HG02678 (cell line): ENCODE measurements around the gene HNF1A.

Source experiments
- ATAC-seq: cut with Tn5 transposase; IDR thresholded peaks from one replicate; pipeline ENCODE4 v1.9.1; 2021; ENCODE audit warnings: mild to moderate bottlenecking, moderate library complexity; ENCODE audit not compliant: unreplicated experiment

Gene HNF1A

DNA sequence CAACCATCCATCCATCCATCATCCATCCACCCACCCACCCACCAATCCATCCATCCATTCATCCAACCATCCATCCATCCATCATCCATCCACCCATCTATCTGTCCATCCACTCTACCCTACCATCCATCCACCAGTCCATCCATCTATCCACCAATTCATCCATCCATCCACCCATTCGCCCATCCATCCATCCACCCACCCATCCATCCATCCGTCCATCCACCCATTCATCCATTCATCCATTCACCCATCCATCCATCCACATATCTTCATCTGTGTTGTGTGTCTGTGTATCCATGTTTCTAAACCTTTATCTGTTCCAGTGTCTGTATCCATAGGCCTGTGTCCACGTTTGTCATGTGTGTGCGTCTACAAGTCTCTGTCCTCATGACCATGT, 9.9 kb downstream of the HNF1A start:
- ATAC-seq: no peak

DNA sequence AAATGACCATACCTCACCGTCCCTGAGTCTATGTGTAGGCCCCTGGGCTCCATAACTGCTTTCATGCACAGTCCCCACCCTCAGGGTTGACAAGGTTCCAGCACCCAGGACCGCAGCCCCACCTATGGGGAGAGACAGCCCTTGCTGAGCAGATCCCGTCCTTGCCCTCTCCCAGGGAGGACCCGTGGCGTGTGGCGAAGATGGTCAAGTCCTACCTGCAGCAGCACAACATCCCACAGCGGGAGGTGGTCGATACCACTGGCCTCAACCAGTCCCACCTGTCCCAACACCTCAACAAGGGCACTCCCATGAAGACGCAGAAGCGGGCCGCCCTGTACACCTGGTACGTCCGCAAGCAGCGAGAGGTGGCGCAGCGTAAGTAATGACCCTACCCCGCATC, 10.3 kb downstream of the HNF1A start:
- ATAC-seq: no peak

GRCh38 chr12:120989687-120990086, 11.3 kb downstream of the HNF1A start:
- no peak for ATAC-seq

DNA sequence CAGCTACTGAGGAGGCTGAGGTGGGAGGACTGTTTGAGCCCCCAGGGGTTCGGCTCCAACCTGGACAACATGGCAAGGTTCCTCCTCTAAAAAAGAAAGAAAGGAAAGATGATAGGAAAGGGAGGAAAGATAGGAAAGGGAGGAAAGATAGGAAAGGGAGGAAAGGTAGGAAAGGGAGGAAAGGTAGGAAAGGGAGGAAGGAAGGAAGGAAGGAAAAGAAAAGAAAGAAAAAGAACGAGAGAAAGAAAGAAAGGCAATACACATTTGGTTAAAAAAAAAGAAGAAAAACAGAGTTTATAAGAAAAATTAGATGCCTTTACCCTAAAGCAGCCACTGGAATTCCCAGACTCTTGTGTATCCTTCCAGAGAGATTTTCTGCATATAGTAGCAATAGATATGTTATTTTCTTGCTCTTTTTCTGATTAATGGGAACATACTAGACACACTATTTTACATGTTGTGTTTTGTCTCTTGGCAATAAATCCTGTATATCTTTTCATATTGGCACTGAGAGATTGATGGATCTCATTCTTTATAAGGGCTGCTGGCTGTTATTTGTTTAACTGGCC, 12.2 kb downstream of the HNF1A start:
- ATAC-seq: no peak

GRCh38 chr12:120991965-120992364, 13.6 kb downstream of the HNF1A start:
- ATAC-seq: no peak

GRCh38 chr12:120992989-120993388, 14.6 kb downstream of the HNF1A start:
- ATAC-seq: no peak

DNA sequence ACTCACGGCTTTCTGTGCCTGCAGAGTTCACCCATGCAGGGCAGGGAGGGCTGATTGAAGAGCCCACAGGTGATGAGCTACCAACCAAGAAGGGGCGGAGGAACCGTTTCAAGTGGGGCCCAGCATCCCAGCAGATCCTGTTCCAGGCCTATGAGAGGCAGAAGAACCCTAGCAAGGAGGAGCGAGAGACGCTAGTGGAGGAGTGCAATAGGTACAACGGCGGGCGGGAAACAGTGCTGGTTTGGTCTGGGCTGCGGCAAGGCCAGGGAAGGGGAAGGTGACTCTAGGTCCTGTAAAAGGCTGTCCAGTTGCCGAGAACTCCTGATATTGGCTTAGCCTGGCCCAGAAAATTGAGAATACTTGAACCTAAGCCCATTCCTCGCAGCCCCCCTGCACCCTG, 15.2 kb downstream of the HNF1A start:
- no peak for ATAC-seq

DNA sequence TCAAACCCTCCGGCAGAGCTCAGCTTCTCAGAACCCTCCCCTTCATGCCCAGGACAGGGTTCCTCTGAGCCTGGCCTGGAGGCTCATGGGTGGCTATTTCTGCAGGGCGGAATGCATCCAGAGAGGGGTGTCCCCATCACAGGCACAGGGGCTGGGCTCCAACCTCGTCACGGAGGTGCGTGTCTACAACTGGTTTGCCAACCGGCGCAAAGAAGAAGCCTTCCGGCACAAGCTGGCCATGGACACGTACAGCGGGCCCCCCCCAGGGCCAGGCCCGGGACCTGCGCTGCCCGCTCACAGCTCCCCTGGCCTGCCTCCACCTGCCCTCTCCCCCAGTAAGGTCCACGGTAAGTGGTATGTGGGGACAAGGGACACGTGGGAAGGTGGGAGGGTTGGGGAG, 15.7 kb downstream of the HNF1A start:
- no peak for ATAC-seq

GRCh38 chr12:120994589-120995337, 16.4 kb downstream of the HNF1A start:
- ATAC-seq: no peak

DNA sequence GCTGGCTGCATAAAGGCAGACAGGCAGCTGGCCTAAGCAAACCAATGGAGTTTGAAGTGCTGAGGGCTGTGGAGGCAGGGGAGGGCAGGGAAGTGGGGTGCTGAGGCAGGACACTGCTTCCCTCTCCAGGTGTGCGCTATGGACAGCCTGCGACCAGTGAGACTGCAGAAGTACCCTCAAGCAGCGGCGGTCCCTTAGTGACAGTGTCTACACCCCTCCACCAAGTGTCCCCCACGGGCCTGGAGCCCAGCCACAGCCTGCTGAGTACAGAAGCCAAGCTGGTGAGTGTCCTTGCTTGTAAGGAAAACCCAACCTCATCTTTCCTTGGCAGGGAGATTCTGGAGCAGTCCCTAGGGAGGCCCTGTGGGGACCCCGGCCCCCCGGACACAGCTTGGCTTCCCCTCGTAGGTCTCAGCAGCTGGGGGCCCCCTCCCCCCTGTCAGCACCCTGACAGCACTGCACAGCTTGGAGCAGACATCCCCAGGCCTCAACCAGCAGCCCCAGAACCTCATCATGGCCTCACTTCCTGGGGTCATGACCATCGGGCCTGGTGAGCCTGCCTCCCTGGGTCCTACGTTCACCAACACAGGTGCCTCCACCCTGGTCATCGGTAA, 17.9 kb downstream of the HNF1A start:
- no peak for ATAC-seq

DNA sequence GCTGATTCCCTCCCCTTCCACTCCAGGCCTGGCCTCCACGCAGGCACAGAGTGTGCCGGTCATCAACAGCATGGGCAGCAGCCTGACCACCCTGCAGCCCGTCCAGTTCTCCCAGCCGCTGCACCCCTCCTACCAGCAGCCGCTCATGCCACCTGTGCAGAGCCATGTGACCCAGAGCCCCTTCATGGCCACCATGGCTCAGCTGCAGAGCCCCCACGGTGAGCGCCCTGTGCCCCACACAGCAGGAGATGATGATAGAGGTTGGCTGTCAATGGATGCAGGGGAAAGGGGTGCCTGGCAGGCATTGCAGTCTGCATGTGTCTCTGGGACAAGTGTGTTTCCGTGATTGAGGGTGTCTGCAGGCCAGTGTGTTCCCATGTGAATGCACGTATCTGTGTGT, 19.1 kb downstream of the HNF1A start:
- ATAC-seq: no peak

DNA sequence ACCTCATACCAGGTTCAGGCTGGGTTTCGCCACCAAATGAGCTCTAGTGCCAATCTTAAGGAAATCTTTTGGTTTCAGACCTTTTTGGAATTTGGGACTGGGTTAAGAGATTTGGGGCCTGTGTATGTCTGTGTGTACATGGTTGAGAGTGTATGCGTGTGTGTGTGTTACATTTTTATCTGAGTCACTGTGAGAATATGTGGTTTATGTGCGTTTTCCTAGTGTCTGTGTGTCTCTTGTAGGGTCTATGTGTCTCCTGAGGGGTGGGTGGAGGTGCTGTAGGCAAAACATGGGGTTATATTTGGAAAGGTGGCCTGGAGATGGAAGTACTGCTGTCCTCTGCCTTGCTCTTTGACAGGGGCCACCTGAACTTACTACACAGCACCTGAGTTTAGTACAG, 20.1 kb downstream of the HNF1A start:
- no peak for ATAC-seq

GRCh38 chr12:120999191-121000120, 21.1 kb downstream of the HNF1A start:
- ATAC-seq: no peak

DNA sequence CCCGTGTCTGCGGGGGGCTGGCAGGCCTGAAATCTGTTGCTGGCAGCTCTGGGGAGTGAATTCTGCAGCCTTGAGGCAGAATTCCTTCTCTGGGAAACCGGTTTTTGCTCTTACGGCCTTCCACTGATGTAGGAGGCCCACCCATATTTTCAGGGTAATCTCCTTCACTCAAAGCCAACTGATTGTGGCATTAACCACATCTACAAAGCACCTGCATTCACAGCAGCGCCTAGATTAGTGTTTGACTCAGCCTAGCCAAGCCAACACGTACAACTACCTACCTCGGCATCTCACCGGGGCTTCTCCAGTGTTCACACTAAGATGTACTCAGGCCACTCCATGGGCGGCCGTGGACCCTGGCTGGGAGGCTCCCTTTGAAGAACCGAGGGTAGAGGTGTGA, 22.2 kb downstream of the HNF1A start:
- no peak for ATAC-seq

- ATAC-seq: no peak
Observed at GRCh38 chr12:121001060-121001459, 22.7 kb downstream of the HNF1A start.

- ATAC-seq: no peak
Observed at GRCh38 chr12:121001841-121002483, 23.6 kb downstream of the HNF1A start.

DNA sequence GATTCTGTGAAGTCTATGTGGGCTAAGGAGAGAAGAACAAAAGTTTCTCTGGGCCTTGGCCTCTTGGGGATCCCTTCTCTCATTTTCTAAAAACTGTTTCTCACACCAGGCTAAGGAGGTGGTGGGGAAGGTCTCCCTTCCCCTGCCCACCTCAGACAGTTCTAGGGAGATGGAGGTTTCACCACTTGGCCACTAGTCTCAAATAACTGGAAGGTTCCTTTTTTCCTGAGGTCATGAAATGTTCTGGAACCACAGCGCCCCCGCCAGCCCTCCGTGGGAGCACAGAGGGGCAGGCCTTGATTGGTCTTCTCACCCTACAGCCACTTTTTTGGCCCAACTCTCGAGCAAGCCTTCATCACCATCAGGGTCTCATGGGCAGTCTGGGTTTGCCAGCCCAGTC, 25.3 kb downstream of the HNF1A start:
- no peak for ATAC-seq

DNA sequence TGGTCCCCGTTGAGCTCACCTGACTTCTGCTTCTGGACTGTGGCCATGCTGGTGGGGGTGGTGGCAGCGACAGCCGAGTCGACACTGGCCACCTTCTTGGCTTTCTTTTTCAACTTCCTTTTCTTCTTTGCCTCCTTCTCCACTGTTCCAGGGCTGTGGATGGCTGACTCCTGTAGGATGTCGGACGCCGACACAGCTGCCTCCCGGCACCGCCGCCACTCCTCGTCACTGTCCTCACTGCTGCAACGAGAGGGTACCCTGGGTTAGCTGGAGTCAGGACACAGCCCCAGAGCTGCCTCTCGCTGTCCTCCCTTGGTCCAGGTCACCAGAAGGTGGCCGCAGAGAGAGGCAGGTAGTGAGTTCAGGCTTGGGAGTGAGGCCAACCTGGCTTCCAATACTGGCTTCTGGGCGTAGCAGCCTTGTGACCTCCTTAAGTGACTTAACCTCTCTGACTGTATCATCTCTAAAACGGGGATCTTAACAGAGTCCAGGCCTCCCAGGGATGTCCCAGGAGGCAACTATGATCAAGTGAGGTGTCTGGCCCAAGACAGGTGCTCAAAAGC, 26.0 kb downstream of the HNF1A start:
- no peak for ATAC-seq

- no peak for ATAC-seq
Observed at GRCh38 chr12:121005346-121005815, 27.0 kb downstream of the HNF1A start.

DNA sequence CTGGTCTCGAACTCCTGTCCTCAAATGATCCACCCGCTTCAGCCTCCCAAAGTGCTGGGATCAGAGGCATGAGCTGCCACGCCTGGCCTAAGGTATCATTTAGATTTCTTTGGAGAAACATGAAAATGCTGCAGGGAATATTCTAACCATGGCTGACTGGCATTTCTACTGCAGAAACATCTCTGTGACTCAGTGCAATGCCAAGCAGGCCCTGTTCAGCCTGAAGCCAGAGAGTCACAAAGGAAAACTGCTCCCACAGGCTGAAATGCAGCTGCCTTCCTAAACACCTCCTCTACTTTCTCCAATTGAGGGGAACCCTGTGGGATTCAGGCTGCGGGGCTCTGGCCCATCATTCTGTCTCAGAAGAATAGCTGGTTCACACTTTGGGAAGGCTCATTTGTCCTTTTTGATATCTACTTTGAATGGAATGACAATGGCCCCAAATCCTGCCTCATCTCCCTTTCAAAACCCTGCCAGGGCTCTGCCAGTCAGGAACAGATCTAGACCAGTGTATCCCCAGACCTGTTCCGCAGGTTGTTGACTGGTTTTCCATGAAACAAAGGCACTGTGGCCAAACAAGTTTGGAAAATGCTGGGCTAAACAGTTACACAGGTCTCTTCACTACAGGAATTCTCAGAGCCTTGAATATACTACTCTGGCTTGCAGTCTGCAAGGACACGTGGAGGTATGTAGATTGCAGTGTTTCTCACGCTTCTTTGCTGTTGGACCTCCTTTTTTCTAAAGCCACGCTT, 30.2 kb downstream of the HNF1A start:
- no peak for ATAC-seq
